Activated CD4-positive, alpha-beta T cell treated with anti-CD3 and anti-CD28 coated beads for 4 hours (primary cell): ENCODE results near the gene SDHD.
"Not testable (repeated sequence)": the region's sequence is repeated elsewhere in the genome, so short reads cannot be mapped to it uniquely, and the experiment has no call there.

ENCODE experiments used
- DNase-seq, 2 donors: peaks; one replicate each; pipeline ENCODE4 v3.0.0-alpha.2; 2020

Gene SDHD

GRCh38 chr11:112086422-112087191 is at the start of gene SDHD, which contains the start of gene TIMM8B:
Gene SDHD (plus strand): TSS chr11:112086873. CDS start chr11:112086908, 35 bp downstream.
Gene TIMM8B (minus strand): TSS chr11:112086756. CDS start chr11:112086723, 33 bp downstream.
- peak; percentile 95 for DNase-seq

- no peak for DNase-seq
Observed at GRCh38 chr11:112037527-112037926, 49.1 kb upstream of the SDHD start.

GRCh38 chr11:112042161-112042960 is 44.3 kb upstream of the SDHD start:
- DNase-seq = no peak

GRCh38 chr11:112042961-112043304 is 43.7 kb upstream of the SDHD start:
- no peak for DNase-seq

GRCh38 chr11:112044961-112045360 is 41.7 kb upstream of the SDHD start:
- DNase-seq = no peak

- DNase-seq = not testable (repeated sequence)
Observed at GRCh38 chr11:112046647-112047046, 40.0 kb upstream of the SDHD start.

GRCh38 chr11:112048256-112048655 is 38.4 kb upstream of the SDHD start:
- DNase-seq = not testable (repeated sequence)

- DNase-seq = no peak
Observed at GRCh38 chr11:112049777-112050176, 36.9 kb upstream of the SDHD start.

- no peak for DNase-seq
Observed at GRCh38 chr11:112050721-112051120, 36.0 kb upstream of the SDHD start.

- no peak for DNase-seq
Observed at GRCh38 chr11:112051768-112052167, 34.9 kb upstream of the SDHD start.

GRCh38 chr11:112057170-112057569 is 29.5 kb upstream of the SDHD start:
- DNase-seq = no peak

- DNase-seq = no peak
Observed at GRCh38 chr11:112058103-112058502, 28.6 kb upstream of the SDHD start.

GRCh38 chr11:112062923-112063322 is 23.8 kb upstream of the SDHD start:
- no peak for DNase-seq

- peak; percentile 76 to 79 for DNase-seq
Observed at GRCh38 chr11:112073941-112074811, 12.5 kb upstream of the SDHD start, which contains the start of the genes NKAPD1 and PIH1D2. Gene NKAPD1 (plus strand): TSS chr11:112074299. CDS start chr11:112075575, 1,276 bp downstream. Gene PIH1D2 (minus strand): TSS chr11:112074017. CDS start chr11:112073174, 843 bp downstream.

- DNase-seq = no peak
Observed at GRCh38 chr11:112082729-112083128, 3.9 kb upstream of the SDHD start.

- peak; percentile 30 to 33 for DNase-seq
Observed at GRCh38 chr11:112085822-112086421, 751 bp upstream of the SDHD start.

- DNase-seq = no peak
Observed at GRCh38 chr11:112087212-112087611, 539 bp downstream of the SDHD start.

GRCh38 chr11:112095302-112095701 is 8.6 kb downstream of the SDHD start:
- DNase-seq = not testable (repeated sequence)

- no peak for DNase-seq
Observed at GRCh38 chr11:112096194-112096593, 9.5 kb downstream of the SDHD start.

- DNase-seq = no peak
Observed at GRCh38 chr11:112097734-112098528, 11.3 kb downstream of the SDHD start.

GRCh38 chr11:112100462-112100861 is 13.8 kb downstream of the SDHD start:
- no peak for DNase-seq
